ENCODE results near the gene ABCC2.

Gene ABCC2

DNA sequence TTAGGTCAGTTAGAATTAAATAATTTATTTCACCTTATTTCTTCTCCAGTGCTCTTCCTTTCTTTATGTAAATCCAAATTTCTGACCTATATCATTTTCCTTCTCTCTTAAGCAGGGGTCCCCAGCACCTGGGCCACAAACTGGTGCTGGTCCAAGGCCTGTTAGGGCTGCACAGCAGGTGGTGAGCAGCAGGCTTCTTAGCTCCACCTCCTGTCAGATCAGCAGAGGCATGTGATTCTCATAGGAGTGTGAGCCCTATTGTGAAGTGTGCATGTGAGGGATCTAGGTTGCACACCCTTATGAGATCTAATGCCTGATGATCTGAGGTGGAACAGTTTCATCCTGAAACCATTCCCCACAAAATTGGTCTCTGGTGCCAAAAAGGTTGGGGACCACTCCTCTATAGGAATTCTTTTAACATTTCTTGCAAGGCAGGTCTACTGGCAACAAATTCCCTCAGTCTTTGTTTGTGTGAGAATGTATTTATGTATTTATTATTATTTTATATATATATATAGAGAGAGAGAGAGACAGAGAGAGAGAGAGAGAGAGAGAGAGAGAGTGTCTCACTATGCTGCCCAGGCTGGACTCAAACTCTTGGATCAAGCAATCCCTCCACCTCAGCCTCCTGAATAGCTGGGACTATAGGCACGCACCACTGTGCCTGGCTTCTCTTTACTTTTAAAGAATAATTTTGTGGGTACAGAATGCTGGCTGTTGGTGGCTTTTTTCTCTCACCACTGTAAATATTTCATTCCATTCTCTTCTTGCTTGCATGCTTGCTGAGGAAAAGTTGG is 4.3 kb upstream of the ABCC2 start:
- Histone ChIP-seq H3K27me3 (replicated peaks; ENCODE audit: control insufficient read depth, insufficient read depth, low read length) (no peaks in the 10 kb centered on the region), H3K4me3 (replicated peaks; ENCODE audit: low read depth, low read length) (no peak overlapping the region), H3K36me3 (ENCODE audit: control insufficient read depth, insufficient read depth, low read length) (no peaks in the 10 kb centered on the region)
- DNase-seq (ENCODE audit: extremely low read depth, insufficient read length): no peak
- TF ChIP-seq, protein P1, sequence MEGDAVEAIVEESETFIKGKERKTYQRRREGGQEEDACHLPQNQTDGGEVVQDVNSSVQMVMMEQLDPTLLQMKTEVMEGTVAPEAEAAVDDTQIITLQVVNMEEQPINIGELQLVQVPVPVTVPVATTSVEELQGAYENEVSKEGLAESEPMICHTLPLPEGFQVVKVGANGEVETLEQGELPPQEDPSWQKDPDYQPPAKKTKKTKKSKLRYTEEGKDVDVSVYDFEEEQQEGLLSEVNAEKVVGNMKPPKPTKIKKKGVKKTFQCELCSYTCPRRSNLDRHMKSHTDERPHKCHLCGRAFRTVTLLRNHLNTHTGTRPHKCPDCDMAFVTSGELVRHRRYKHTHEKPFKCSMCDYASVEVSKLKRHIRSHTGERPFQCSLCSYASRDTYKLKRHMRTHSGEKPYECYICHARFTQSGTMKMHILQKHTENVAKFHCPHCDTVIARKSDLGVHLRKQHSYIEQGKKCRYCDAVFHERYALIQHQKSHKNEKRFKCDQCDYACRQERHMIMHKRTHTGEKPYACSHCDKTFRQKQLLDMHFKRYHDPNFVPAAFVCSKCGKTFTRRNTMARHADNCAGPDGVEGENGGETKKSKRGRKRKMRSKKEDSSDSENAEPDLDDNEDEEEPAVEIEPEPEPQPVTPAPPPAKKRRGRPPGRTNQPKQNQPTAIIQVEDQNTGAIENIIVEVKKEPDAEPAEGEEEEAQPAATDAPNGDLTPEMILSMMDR (IDR thresholded peaks at IDR 0.05; ENCODE audit: insufficient read depth, low read length, poor library complexity, severe bottlenecking): no peak

DNA sequence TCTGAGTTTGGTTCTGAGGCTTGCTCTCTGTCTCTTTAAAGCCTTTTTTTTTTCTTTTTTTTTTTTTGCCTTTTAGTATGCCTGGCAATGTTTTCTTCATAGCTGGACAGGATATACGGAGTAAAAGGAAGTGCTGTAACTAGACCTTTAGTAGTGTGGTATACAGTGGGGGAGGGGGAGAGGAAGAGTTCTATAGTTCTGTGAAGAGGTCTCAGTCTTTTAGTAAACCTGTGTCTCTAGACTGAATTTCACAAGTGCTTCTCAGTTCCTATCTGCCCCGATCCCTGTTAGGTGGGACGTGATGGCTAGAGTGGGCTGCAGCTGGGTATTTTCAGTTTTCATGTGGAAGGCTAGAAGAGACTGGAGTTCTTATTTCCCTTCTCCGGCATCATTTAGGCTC is 3.1 kb upstream of the ABCC2 start:
- DNase-seq (ENCODE audit: extremely low read depth, insufficient read length): no peak
- Histone ChIP-seq H3K36me3 (ENCODE audit: control insufficient read depth, insufficient read depth, low read length) (no peaks in the 10 kb centered on the region), H3K27me3 (replicated peaks; ENCODE audit: control insufficient read depth, insufficient read depth, low read length) (no peaks in the 10 kb centered on the region), H3K4me3 (replicated peaks; ENCODE audit: low read depth, low read length) (no peak overlapping the region)
- TF ChIP-seq, protein P1 (IDR thresholded peaks at IDR 0.05; ENCODE audit: insufficient read depth, low read length, poor library complexity, severe bottlenecking): no peak

DNA sequence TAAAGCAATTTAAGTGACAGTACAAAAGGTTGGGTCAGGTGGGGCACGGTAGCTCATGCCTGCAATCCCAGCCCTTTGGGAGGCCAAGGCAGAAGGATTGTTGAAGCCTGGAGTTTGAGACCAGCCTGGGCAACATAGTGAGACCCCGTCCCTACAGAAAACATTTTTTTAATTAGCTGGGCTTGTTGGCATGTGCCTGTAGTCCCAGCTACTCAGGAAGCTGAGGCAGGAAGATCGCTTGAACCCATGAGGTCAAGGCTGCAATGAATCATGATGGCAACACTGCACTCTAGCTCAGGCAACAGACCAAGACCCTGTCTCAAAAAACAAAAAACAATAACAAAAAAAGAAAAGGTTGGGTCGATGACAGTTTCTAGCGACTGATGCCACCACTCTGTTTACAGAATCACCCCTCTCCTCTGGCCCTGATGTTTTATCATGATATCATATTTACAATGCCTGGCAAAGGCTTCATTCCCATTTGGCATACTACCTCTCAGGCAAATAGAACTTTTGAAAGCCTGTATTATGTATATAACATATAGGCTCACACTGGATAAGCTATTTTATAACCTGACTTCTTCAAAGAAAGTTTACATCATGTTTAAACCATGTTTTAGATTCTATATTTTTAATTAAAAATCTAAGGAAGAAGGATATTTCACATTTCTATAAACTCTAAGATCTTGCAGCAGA is 558 bp upstream of the ABCC2 start:
- TF ChIP-seq, protein P1 (IDR thresholded peaks at IDR 0.05; ENCODE audit: insufficient read depth, low read length, poor library complexity, severe bottlenecking): no peak
- no peak overlapping the region for H3K4me3 ChIP-seq (replicated peaks; ENCODE audit: low read depth, low read length)
- H3K36me3 ChIP-seq (ENCODE audit: control insufficient read depth, insufficient read depth, low read length): no peaks in the 10 kb centered on the region
- no peak for DNase-seq (ENCODE audit: extremely low read depth, insufficient read length)
- H3K27me3 ChIP-seq (replicated peaks; ENCODE audit: control insufficient read depth, insufficient read depth, low read length): no peaks in the 10 kb centered on the region

DNA sequence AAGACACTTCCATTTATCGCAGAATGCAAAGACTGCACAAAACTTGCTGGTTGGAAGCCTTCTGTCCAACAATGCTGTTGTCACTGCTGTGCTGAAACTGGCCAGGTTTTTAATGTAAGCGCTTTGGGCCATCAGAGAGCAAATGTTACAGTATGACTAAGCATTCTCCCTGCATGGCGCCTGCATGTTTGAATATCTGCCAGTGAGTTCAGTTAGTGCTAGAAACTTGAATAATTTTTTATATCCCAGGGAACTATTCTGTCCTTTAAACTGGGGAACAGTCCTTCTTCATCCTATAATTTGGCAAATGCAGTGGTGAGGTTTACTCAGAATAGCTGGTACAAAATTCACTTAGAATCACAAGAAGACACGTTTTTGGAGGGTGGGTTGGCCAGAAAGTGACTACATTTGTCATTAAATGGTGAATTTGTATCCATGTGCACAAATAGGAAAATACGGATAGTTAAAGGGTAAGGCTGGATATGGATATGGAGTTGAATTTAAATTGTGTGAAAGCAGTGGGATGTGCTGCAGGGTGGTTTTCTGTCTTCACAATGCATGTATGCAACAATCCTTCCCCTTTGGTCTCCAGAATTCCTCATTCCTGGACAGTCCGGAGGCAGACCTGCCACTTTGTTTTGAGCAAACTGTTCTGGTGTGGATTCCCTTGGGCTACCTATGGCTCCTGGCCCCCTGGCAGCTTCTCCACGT is 1.7 kb downstream of the ABCC2 start:
- H3K36me3 ChIP-seq (ENCODE audit: control insufficient read depth, insufficient read depth, low read length): no peaks in the 10 kb centered on the region
- TF ChIP-seq, protein P1 (IDR thresholded peaks at IDR 0.05; ENCODE audit: insufficient read depth, low read length, poor library complexity, severe bottlenecking): no peak
- H3K27me3 ChIP-seq (replicated peaks; ENCODE audit: control insufficient read depth, insufficient read depth, low read length): no peaks in the 10 kb centered on the region
- no peak overlapping the region for H3K4me3 ChIP-seq (replicated peaks; ENCODE audit: low read depth, low read length)
- DNase-seq (ENCODE audit: extremely low read depth, insufficient read length): no peak

DNA sequence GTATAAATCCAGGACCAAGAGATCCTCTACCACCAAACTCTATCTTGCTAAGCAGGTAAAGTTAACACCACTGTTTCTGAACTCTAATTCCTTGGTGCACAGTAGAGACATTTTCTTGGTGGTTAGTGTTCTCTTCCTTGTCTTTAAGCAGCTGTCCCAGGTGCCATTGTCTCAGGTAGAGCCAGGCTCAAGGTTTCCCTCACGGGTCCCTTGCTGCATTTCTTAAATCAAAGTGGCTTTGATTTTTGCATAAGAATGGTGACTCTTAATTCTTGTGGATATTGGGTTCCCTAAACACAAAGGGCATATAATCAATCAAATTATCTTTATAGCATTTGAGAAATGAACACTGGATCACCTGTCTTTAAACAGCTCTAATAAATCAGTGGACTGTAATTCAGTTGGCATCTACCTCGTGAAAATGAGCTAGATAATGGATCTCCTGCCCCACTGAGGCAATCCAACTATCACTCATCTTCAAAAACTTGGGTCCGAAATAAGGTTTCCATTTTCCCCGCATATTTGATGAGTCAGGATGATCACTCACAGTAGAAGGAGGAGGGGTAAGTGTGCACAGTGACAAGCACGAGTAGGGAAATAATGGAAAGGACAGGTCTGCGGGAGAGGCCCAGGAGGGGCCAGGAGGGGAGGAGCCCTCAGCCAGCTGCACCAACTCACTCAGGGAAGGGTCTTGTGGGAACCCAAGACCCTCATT is 2.4 kb downstream of the ABCC2 start:
- no peaks in the 10 kb centered on the region for H3K36me3 ChIP-seq (ENCODE audit: control insufficient read depth, insufficient read depth, low read length)
- TF ChIP-seq, protein P1 (IDR thresholded peaks at IDR 0.05; ENCODE audit: insufficient read depth, low read length, poor library complexity, severe bottlenecking): no peak
- no peak overlapping the region for H3K4me3 ChIP-seq (replicated peaks; ENCODE audit: low read depth, low read length)
- no peak for DNase-seq (ENCODE audit: extremely low read depth, insufficient read length)
- no peaks in the 10 kb centered on the region for H3K27me3 ChIP-seq (replicated peaks; ENCODE audit: control insufficient read depth, insufficient read depth, low read length)

Measured in GM06990 (cell line).